ENCODE measurements around the gene DDX23.
"Not testable (repeated sequence)": the region's sequence is repeated elsewhere in the genome, so short reads cannot be mapped to it uniquely, and the experiment has no call there.

The DDX23 gene

DNA sequence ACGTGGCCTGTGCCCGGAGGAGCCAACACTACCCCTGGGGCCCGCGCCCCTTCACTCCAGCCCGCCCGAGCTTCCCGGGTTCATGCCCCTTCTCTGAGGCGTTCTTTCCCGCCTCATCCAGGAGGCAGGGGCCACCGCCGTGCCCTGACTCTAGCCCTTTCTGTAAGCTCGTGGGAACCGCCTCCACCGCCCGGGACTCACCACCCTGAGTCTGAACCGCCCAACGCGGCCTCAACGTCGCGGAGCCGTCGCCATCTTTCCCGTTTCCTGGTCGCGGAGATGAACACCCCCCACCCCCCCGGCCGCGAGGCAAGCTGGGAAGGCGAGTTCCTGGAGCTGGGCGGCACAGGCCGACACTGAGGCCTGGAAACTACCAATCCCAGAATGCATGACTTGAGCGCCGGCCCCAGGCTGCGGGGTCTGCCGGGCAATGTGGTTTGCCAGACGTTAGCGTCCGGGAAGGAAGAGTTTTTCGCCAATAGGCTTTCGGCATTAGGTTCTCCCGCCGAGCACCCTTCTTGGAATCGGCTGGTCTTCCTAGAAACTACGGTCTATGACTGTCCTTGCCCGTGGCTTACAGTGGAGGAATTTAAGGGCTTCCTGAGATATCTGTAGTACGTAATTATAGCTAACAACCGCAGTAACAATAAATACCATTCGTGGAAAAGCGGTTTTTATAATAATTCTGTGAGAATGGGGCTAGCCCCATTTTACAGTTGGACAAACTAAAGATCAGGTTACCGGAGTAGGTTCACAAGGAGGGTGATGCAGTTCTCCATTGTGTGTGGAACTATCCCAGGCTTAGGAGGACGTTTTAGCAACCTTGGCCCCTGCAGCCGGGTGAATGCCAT is at the start of gene DDX23:
DDX23 (minus strand) TSS at position 281 of the 851 bp plus-strand sequence. CDS start 6,381 bp downstream, outside the sequence.
- peak; percentile 98 for DNase-seq

DNA sequence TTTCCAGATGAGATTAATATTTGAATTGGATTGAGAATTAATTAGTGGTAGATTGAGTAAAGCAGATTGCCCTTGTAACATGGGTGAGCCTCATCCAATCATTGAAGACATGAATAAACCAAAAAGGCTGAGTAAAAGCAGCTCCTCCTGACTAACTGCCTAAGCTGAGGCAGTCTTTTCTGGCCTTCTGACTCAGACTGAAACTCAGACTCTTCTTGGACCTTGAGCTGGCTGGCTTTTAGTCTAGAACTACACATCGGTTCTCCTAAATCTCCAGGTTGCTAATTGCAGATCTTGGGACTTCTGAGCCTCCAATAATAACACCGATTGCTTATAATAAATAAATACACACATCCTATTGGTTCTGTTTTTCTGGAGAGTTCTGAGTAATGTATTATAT is 49.3 kb upstream of the DDX23 start:
- DNase-seq: no peak

DNA sequence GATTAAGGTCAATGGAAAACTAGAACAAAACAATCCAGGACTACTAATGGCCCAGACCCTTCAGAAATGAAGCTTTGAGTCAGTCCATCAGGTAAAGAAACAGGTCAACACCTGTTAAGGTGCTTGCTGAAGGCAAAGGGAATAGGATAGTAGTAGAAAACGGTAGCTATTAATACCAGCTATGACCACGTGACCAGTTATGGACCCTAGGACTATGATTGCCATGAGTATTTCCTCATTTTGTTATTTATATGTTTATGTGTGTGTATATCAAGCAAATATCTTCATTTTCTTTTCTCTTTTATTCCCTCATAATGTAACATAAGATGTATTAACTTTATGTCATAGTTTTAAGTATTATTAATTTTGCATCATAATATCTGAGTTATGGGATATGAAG is 47.7 kb upstream of the DDX23 start:
- DNase-seq: no peak

DNA sequence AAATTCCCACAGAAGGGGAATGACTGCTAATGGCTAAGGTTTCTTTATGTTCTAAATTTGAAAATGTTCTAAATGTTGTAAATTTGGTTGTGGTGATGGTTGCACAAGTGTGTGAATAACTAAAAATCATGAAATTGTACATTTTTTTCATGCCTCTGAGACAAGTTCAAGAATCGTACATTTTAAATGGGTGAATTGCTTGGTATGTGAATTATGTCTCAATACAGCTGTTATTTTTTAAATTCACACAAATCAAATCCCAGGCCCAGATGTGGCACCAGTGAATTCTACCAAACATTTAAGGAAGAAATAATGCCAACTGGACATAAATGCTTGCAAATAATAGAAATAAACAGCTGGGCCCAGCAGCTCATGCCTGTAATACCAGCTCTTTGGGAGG is 42.3 kb upstream of the DDX23 start:
- DNase-seq: no peak

DNA sequence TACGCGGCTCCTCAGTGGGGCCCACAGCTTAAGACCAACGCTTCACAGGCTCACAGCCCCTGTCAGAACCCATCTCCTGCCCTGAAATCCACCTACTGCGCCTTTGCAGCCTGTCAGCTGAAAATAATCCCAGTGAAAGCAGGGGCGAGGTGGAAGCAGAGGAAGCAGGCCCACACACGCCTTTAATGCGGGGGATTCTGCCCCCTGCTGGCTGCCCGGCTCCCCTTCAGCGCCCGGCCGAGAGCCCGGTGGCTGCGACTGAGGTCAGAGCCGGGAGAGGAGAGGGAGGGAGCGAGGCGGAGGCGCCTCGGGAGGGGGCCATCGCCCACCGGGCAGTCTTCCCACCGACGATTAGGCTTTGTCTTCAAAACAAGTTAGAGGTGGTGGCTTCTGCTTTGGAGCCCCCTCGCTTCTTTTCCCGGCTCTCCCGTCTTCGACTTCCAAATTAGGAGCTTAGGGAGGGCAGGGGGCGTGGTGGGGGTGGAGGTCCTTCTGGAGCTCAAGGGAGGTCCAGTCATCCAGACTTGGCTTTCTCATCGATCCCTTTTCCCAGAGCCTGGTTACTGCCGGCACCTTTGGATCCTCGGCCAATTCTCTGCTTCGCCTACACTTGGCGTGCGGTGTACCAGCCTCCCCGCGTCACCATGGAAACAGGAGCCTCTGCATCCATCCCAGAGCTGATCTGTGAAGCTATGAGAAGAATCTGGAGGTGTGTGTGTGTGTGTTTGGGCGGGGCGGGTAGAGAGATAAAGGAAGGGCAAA is 38.9 kb upstream of the DDX23 start:
- DNase-seq: peak; percentile 96

DNA sequence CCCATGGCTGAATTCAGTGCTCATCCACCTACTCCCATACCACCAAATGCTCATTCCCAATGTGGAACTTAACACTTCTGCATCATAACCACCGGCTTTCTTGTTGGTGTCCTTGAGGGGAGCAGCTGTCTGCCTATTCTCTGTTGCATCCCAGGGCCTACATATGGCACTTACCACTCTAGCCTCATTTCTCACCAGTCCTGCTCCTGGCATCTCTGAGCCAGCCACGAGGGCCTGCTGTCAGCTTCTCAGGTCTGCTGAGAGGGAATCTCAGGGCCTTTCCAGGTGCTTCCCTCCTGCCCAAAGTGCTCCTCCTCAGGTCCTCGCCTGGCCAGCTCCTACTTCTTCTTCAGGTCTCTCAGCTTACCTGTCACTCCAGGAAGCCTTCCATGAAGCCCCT is 37.7 kb upstream of the DDX23 start:
- no peak for DNase-seq

DNA sequence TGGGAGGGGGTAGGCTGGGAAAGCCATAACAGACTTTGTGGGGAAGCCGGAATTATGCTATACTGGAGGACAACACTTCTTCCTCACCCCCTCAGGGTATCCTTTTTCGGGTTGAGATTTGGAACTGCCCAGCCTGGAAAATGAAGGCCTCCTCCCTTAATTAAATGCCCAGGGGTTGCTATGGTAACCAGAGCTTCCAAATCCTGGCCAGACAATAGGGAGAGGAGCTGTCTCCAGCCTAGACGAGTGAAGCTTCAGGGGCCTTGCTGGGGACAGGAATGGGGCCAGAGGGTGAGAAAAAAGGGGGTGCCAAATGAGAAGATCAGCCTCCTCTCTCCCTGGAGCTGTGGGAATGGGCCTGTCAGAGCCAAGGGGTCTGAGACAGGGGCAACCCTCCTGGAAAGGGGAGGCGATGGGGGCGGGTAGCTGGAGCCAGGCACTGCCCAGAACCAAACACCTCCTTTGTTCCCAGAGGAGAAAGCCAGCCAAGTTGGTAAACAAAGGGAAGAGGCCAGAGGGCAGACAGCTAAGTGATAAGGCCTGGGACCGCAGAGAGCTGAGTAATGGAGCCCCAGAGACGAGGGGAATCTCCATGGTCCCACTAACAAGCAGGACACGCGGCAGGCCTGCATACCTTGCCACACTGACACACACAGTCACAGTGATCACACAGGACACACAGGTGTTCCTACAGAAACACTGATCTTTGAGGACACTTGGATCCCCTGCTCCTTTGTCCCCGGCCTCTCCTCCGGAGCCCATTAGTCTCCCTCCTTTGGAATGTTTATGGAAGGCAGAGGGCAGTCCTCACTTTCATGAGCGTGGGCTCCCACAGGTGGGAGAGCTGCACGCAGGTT is 31.6 kb upstream of the DDX23 start:
- DNase-seq: peak; percentile 86

DNA sequence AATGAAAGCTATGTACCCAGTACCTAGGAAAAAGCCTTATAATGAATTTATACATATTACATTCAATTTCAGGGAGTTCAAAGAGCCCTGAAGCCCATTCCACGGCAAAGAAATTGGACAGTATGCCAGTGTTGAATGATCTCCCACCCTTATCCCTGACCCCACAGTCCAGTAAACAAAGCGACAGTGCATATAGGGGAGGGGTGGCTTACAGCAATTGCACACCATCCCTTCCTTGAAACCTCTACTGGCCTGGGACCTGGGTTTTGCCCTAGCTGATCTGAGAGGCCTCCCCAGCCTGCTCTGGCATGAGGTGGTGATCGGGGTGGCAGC is 31.0 kb upstream of the DDX23 start:
- DNase-seq: no peak

DNA sequence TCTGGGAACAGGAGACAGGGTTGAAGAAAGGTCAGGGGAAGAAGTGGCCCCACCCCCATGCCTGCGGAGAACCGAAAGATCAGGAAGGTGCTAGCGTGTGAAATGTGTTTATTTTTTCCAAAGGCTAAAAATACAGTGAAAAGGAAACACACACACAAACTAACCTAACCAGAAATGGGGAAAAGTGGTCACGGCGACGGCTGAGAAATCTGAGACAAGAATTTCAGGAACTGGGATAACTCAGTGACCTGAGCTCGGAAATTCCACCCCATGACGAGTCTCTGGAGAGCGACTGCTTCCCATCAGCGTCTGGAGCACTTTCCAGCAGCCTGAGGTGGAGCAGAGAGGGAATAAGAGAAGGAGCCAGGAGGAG is 30.3 kb upstream of the DDX23 start:
- DNase-seq: peak; percentile 26

DNA sequence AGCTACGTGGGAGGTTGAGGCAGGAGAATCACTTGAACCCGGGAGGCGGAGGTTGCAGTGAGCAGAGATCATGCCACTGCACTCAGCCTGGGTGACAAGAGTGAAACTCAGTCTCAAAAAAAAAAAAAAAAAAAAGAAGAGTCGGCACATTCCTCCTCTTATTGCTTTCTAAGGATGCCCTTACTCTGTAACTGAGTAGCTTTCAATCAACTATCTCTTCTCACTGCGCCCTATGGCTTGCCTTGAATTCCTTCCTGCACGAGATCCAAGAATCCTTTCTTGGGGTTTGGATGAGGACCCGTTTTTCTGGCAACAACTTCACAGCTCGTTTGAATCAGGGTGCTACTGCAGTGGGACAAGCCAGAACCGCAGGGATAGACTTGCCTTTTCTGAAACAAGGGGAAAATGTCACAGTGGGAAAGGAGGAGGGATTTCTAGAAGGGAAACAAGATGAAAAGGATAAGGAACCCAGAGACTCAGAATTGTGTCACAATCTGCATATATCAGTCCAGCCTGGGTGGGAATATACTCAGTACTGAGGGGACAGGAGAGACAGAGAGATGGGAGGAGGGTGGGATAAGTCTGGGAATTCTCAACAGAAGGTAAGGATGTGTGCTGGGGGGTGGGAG is 29.8 kb upstream of the DDX23 start:
- peak; percentile 15 for DNase-seq

DNA sequence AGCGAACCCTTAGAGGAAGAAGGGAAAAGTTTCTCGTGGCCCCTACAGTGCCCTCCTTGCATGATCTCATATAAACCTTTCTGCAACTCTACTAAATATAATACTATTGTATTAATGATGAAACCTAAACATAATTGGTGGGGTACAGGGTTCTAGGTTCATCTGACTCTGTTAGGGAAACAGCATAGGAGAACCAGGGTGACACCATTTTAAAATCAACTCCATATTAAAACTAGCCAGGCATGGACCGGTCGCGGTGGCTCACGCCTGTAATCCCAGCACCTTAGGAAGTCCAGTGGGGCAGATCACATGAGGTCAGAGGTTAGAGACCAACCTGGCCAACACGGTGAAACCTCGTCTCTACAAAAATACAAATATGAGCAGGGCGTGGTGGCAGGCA is 28.7 kb upstream of the DDX23 start:
- no peak for DNase-seq

DNA sequence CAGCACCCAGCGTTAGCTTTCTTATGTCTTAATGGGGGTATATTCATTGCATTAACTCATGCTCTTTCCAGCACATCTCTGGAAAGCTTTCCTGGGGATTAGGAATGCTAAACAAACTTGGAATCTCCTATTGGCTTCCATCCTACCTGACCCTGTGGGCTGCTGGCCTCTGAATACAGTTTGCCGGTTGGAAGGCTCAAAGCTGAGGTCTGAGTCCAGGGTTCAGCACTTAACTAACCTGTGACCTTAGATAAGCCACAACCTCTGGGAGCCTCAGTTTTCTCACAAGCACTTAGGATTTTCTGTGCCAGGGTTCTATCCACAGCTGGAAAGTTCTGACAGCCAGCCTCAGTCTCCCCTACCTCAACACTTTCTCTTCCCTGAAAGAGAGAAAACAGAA is 26.6 kb upstream of the DDX23 start:
- no peak for DNase-seq

DNA sequence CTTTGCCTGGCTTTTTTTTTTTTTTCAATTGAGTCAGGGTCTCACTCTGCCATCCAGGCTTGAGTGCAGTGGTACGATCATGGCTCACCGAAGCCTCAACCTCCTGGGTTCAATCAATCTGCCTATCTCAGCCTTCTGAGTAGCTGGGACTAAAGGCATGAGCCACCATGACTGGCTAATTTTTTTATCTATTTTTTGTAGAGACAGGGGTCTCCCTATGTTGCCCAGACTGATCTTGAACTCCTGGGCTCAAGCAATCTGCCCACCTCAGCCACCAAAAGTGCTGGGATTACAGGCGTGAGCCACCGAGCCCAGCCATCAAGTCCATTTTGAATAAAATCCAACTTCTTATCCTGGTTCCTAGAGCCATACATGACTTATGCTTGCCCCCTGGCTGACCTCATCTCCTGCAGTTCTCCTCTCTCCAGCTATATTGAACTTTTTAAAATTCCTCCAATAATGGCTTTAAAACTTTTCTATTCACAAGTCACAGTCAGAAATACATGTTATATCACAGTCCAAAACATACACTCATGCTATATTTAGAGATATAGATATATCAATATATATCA is 24.1 kb upstream of the DDX23 start:
- DNase-seq: no peak

DNA sequence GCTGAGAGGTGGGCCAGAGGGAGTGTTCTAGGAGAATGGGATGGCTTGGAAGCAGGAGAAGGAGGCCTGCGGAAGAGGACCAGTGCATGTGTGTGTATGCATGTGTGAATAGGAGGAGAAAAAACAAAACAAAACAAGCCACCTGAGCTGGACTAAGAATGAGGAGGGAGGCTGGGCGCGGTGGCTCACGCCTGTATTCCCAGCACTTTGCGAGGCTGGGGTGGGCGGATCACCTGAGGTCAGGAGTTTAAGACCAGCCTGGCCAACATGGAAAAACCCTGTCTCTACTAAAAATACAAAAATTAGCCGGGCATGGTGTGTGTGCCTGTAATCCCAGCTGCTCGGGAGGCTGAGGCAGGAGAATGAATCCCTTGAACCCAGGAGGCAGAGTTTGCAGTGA is 21.6 kb upstream of the DDX23 start:
- DNase-seq: not testable (repeated sequence)

DNA sequence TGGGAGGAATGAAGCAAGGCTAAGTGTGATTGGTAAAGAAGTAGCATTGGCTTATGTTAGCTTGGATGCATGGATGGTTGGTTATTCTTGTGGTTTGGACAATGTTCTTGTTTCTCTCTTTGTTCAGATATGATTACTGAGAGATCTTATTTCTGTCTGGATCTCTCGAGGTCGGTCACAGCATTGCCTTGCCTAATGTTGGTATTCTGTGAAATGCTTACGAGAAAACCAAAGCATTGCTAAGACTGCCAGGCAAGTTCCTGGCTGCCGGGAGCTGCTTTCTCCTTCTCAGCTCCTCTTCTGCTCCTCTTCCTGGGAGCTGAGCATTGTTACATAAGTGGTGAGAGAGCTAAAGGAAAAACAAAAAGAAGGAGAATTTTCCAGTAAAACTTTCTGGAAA is 21.1 kb upstream of the DDX23 start:
- DNase-seq: no peak

DNA sequence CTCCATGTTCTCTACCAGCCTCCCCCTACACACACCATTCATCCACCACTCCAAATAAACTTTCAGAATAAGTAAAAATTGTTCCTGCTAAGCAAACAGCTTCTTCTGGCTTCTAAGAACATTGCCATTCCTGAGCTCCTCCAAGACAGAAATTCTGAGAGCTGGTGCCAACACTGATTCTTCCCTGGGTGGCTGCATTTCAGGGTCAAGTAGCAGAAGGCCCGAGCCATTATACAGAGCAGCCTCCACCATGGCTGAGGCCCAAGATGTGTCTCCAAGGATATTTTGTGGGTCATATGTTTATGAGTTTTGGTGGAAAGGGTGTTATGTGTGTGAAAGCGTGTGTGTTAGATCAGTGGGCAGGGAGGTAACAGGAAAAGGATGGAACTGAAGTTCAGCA is 17.2 kb upstream of the DDX23 start:
- no peak for DNase-seq

DNA sequence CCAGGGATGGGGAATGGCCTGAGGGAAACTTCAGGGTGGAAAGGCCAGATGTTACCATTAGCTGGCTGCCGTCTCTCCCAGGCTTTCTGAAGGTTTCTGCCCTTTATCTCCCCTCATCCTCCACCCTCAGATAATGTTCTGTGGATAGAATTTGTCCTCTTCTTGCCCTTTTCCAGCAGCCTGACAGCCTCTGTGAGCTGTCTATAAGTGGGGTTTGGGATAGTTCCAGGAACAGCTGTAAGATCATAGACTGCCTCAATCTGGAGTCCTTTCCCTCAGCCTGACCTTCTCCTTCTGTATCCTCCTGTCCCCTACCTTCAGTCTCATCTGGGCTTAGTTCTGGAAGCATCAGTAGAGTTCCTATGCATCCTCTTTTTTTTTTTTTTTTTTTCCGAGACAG is 16.5 kb upstream of the DDX23 start:
- DNase-seq: no peak

DNA sequence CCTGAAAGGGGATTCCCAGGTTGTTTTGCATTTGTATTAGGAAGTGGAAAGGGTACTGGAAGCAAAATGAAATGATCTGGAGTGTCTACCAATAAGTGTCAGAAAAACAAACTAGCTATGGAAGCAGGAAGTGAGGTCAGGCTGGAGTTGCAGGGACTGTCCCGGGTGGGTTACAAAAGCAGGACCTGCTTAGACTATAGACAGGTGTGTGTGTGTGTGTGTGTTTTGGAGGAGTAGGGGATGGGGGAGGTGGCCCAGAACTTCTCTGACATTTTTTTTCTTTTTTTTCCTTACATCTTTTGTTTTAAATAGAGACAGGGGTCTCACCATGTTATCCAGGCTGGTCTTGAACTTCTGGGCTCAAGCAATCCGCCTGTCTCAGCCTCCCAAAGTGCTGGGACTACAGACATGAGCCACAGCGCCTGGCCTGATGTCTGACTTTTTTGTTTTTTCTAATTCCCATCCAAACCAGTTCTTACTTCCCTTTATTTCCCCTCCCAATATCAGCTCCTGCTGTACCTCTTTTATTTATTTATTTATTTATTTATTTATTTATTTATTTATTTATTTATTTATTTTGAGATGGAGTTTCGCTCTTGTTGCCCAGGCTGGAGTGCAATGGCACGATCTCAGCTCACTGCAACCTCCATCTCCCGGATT is 14.2 kb upstream of the DDX23 start:
- DNase-seq: no peak

DNA sequence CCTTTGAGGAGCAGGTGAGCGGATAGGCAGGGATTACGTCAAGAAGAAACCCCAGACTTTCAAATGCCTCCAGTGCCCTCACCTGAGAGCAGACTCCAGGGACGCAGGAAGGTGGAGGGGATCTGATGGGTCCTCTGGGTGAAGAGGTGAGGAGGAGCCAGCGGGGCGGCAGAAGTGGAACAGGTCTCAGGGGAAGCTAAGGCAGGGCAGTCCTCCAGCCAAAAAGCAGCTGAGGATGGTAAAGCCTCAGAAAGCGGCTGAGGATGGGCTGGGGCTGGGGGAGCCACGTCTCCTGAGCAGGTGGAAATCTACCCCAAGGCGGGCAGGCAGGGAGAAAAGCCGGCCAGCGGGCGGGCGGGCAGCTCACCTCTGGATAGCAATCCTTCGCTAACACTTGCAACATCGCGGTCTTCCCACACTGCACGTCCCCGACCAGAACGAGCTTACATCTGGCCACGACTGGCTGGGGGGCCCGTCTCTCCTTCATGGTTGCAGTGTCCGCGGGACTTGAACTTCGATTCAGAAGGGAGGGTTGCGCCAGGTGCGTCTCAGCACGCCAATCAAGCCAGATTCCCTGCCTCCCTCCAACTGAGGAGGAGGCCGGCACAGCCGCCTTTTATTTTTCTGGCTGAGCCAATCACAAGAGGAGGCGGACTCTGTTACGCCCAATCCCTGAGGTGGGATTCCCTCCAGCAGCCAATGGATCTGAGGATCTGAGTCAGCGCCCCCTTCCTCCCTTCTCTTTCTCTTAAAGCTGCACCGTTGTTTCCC is 13.5 kb upstream of the DDX23 start, which contains the start of gene RND1:
RND1 (minus strand) TSS at position 590 of the 771 bp plus-strand sequence; CDS start at position 487, 103 bp downstream.
- peak; percentile 94 for DNase-seq

DNA sequence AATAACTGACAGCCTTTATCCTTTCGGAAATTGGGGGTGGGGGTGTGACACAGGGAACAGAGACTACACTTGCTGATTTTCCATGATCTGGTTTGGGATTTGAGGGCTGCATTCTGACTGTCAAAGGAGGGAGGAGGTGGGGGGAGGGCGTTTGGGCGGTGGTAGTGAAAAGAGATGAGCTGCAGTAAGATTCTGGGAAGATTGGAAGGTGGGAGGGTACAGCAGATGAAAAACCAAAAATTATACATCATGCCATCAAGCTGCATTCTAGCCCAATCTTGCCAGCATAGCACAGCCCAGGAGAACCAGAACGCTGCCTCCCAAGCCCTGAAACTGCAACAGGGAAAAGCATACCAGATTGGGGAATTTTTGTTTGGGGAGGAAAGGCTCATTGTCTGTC is 11.3 kb upstream of the DDX23 start:
- DNase-seq: no peak

DNA sequence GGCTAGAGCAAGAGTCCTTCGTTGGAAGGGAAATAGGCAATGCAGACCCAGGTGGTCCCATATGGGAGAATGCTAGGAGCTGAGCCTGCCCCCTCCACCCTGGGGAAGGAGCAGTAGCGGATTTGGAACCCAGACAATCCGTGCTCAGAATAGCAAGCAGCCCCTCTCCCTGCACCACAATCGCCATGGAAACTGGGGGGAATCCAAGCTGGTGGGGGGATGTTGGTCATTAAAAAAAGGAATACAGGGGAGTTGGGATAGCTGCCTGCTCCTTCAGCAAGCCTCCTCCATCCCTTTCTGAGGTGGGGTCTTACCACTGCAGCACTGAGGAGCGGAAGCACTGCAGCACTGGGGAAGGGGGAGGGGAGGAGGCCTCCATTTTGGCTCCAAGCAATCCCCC is 10.8 kb upstream of the DDX23 start:
- DNase-seq: no peak
